Measurements from ENCODE around the gene RDH12. TPM values are rescaled to one million over a fixed set of nuclear protein-coding genes. Genes with fewer than 3 reads are reported as not detected.

Gene RDH12
- total RNA-seq, 1 donor from 2014 or later = 1.3 TPM

DNA sequence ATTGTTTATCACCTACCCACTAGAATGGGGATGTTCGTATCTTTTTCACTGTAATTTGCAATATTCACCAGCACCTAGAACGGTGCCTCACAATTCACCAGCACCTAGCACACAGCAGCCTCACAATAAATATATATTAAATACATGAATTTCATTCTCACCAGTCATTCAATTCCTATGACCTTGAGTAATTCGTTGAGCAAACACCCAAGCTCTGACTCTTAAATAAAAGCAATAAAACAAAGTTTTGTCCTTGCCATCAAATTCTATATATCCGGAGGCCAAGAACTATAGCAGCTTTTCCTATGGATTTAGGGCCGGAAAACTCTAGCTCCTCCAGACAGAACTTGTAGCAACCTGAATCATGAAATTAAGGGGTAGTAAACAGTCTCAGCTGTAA, 28.2 kb upstream of the RDH12 start:
- peaks cover 50% of the 10 kb centered on the region for H4K20me1 ChIP-seq (ENCODE audit: low read depth)
- Mint-ChIP-seq H3K9me3 (no peaks in the 10 kb centered on the region), H3K36me3 (peaks cover 12% of the 10 kb centered on the region), H3K4me3 (peak overlapping the region; percentile 90), H3K27me3 (ENCODE audit: insufficient read depth, low read depth) (no peaks in the 10 kb centered on the region), H3K27ac (no peak overlapping the region), H3K4me1 (peaks cover 19% of the 10 kb centered on the region)
- H3K36me3 ChIP-seq = peaks cover 4% of the 10 kb centered on the region
- no peaks in the 10 kb centered on the region for H3K27me3 ChIP-seq
- TF ChIP-seq CTCF (IDR thresholded peaks at IDR 0.05) (no peak), EZH2phosphoT487 (IDR thresholded peaks at IDR 0.05) (no peak), EZH2 (IDR thresholded peaks at IDR 0.05) (no peak)
- peaks cover 62% of the 10 kb centered on the region for H3K79me2 ChIP-seq (ENCODE audit: low read depth)
- H3K4me2 ChIP-seq = peak overlapping the region; percentile 90
- peaks cover 38% of the 10 kb centered on the region for H3F3A ChIP-seq (ENCODE audit: low read depth)
- peak overlapping the region; percentile 76 for H3K4me3 ChIP-seq
- DNase-seq (ENCODE audit: low spot score) = no peak
- H3K4me1 ChIP-seq = peaks cover 7% of the 10 kb centered on the region
- no peak overlapping the region for H2AFZ ChIP-seq (replicated peaks)
- H3K27ac ChIP-seq = no peak overlapping the region
- H3K9me3 ChIP-seq (ENCODE audit: low read depth) = no peaks in the 10 kb centered on the region
- H3K9ac ChIP-seq = peak overlapping the region; percentile 99

- Histone ChIP-seq H3K36me3 (peaks cover 4% of the 10 kb centered on the region), H2AFZ (replicated peaks) (peak overlapping the region; percentile 88), H3K4me2 (peak overlapping the region; percentile 90), H3K4me1 (peaks cover 7% of the 10 kb centered on the region), H3F3A (ENCODE audit: low read depth) (peaks cover 38% of the 10 kb centered on the region), H3K9me3 (ENCODE audit: low read depth) (no peaks in the 10 kb centered on the region), H3K27ac (peak overlapping the region; percentile 100), H3K27me3 (no peaks in the 10 kb centered on the region), H3K4me3 (peak overlapping the region; percentile 76), H3K79me2 (ENCODE audit: low read depth) (peaks cover 55% of the 10 kb centered on the region), H3K9ac (peak overlapping the region; percentile 99), H4K20me1 (ENCODE audit: low read depth) (peaks cover 45% of the 10 kb centered on the region)
- H3K27ac Mint-ChIP-seq = peak overlapping the region; percentile 55
- H3K9me3 Mint-ChIP-seq = no peaks in the 10 kb centered on the region
- H3K36me3 Mint-ChIP-seq = peaks cover 13% of the 10 kb centered on the region
- no peaks in the 10 kb centered on the region for H3K27me3 Mint-ChIP-seq (ENCODE audit: insufficient read depth, low read depth)
- H3K4me1 Mint-ChIP-seq = peaks cover 17% of the 10 kb centered on the region
- TF ChIP-seq CTCF (IDR thresholded peaks at IDR 0.05) = peak; percentile 41
- TF ChIP-seq EZH2phosphoT487 (IDR thresholded peaks at IDR 0.05) = no peak
- peak overlapping the region; percentile 90 for H3K4me3 Mint-ChIP-seq
- DNase-seq (ENCODE audit: low spot score) = peak; percentile 90
These were observed 27.6 kb upstream of the RDH12 start for GRCh38 chr14:67674139-67674479.

- peak; percentile 93 for DNase-seq (ENCODE audit: low spot score)
- peaks cover 51% of the 10 kb centered on the region for H3K79me2 ChIP-seq (ENCODE audit: low read depth)
- H3K36me3 Mint-ChIP-seq = peaks cover 13% of the 10 kb centered on the region
- peaks cover 17% of the 10 kb centered on the region for H3K4me1 Mint-ChIP-seq
- TF ChIP-seq CTCF (IDR thresholded peaks at IDR 0.05) (peak; percentile 29), EZH2phosphoT487 (IDR thresholded peaks at IDR 0.05) (no peak)
- peaks cover 4% of the 10 kb centered on the region for H3K36me3 ChIP-seq
- no peaks in the 10 kb centered on the region for H3K9me3 ChIP-seq (ENCODE audit: low read depth)
- H3F3A ChIP-seq (ENCODE audit: low read depth) = peaks cover 38% of the 10 kb centered on the region
- no peaks in the 10 kb centered on the region for H3K27me3 Mint-ChIP-seq (ENCODE audit: insufficient read depth, low read depth)
- peak within 1 kb of the TSS; percentile 76 for H3K4me3 ChIP-seq
- H3K27ac Mint-ChIP-seq = peak within 1 kb of the TSS; percentile 99
- H3K4me1 ChIP-seq = peaks cover 7% of the 10 kb centered on the region
- no peaks in the 10 kb centered on the region for H3K27me3 ChIP-seq
- peak within 1 kb of the TSS; percentile 100 for H3K27ac ChIP-seq
- peak within 1 kb of the TSS; percentile 97 for H3K4me3 Mint-ChIP-seq
- H3K9me3 Mint-ChIP-seq = no peaks in the 10 kb centered on the region
- peaks cover 47% of the 10 kb centered on the region for H4K20me1 ChIP-seq (ENCODE audit: low read depth)
- H3K9ac ChIP-seq = peak within 1 kb of the TSS; percentile 99
- peak within 1 kb of the TSS; percentile 88 for H2AFZ ChIP-seq (replicated peaks)
- peak within 1 kb of the TSS; percentile 90 for H3K4me2 ChIP-seq
These were observed 27.0 kb upstream of the RDH12 start, which contains the start of gene VTI1B for GRCh38 chr14:67674480-67675218. TSS of gene VTI1B (minus strand) at chr14:67674632. CDS start at chr14:67674489, 143 bp downstream.

Data from neural progenitor cell (in vitro differentiated cells).